Omental fat pad (tissue), 4 donors: ENCODE data around the gene IPO8. TPM values are rescaled to one million over a fixed set of nuclear protein-coding genes. Genes with fewer than 3 reads are reported as not detected.

Experiments
- ATAC-seq: fragments of 150-250 bp; one replicate; pipeline ENCODE4 v1.9.1; 2016; ENCODE audit warnings: mild to moderate bottlenecking, moderate library complexity; ENCODE audit not compliant: low FRiP score
- DNase-seq: peaks from one replicate; pipeline ENCODE4 v3.0.0-alpha.2; 2019; ENCODE audit warnings: low spot score
- CTCF ChIP-seq, 3 donors: fragments of 450-650 bp; IDR thresholded peaks; one replicate each; pipeline ENCODE4 v1.5.1; 2016 to 2017; ENCODE audit warnings: antibody characterized with exemption in 3 of 3, mild to moderate bottlenecking in 3 of 3, moderate library complexity in 2 of 3
- total RNA-seq, 4 donors: library from RNA; depleted of rRNA; stranded (reverse); fragments of >200 nt; gene quantifications; one replicate each; pipeline ENCODE4 v1.1.0, GENCODE V29; 2016

IPO8 gene
- total RNA-seq, 4 donors from 2014 or later = 34.2 to 46.1 (median 39.2) TPM

- ATAC-seq (no peak), DNase-seq (no peak)
- no peak for TF ChIP-seq CTCF (IDR thresholded peaks at IDR 0.05)
Measured at GRCh38 chr12:30691122-30691879, 4.4 kb downstream of the IPO8 start.

GRCh38 chr12:30687265-30687986 is 8.2 kb downstream of the IPO8 start:
- DNase-seq (no peak), ATAC-seq (no peak)
- no peak for TF ChIP-seq CTCF (IDR thresholded peaks at IDR 0.05)

GRCh38 chr12:30679241-30679640 is 16.4 kb downstream of the IPO8 start:
- DNase-seq = no peak
- no peak for ATAC-seq

GRCh38 chr12:30678221-30678620 is 17.4 kb downstream of the IPO8 start:
- DNase-seq = no peak
- TF ChIP-seq CTCF (IDR thresholded peaks at IDR 0.05) = no peak
- no peak for ATAC-seq

More at GRCh38 chr12:30679241-30679640, 16.4 kb downstream of the IPO8 start:
- TF ChIP-seq CTCF (IDR thresholded peaks at IDR 0.05) = no peak

GRCh38 chr12:30661210-30661609 is 34.5 kb downstream of the IPO8 start:
- no peak for ATAC-seq
- DNase-seq = no peak
- no peak for TF ChIP-seq CTCF (IDR thresholded peaks at IDR 0.05)

GRCh38 chr12:30652034-30652696 is 43.5 kb downstream of the IPO8 start:
- TF ChIP-seq CTCF (IDR thresholded peaks at IDR 0.05) = no peak
- ATAC-seq (no peak), DNase-seq (no peak)
